ENCODE data around the gene AOAH. TPM values are rescaled to one million over a fixed set of nuclear protein-coding genes. Genes with fewer than 3 reads are reported as not detected.

Gene AOAH
- total RNA-seq, 1 experiment from 2014 or later = 0.39 TPM

DNA sequence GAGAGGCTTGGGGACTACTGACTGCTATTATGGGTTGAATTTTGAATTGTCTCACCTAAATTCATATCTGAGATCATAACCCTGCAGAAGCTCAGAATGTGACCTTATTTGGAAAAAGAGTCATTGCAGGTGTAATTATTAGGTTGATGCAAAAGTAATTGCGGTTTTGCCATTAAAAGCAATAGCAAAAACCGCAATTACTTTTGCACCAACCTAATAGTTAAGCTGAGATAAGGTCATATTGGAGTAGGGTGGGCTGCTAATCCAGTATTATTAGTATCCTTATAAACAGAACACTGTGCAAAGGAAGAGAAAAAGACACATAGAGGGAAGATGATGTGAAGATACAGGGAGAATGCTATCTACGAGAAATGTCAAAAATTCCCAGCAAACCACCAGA lies 82.3 kb downstream of the AOAH start:
- TF ChIP-seq, protein P1, sequence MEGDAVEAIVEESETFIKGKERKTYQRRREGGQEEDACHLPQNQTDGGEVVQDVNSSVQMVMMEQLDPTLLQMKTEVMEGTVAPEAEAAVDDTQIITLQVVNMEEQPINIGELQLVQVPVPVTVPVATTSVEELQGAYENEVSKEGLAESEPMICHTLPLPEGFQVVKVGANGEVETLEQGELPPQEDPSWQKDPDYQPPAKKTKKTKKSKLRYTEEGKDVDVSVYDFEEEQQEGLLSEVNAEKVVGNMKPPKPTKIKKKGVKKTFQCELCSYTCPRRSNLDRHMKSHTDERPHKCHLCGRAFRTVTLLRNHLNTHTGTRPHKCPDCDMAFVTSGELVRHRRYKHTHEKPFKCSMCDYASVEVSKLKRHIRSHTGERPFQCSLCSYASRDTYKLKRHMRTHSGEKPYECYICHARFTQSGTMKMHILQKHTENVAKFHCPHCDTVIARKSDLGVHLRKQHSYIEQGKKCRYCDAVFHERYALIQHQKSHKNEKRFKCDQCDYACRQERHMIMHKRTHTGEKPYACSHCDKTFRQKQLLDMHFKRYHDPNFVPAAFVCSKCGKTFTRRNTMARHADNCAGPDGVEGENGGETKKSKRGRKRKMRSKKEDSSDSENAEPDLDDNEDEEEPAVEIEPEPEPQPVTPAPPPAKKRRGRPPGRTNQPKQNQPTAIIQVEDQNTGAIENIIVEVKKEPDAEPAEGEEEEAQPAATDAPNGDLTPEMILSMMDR (conservative IDR thresholded peaks at IDR 0.05) = no peak
- H3T11ph ChIP-seq (ENCODE audit: low read length) = no peak overlapping the region

More for the DNA sequence above, 82.3 kb downstream of the AOAH start:
- no peak overlapping the region for H3K18ac ChIP-seq (ENCODE audit: insufficient read length, low read depth, low read length)
- H3K4me2 ChIP-seq (ENCODE audit: insufficient read depth, insufficient read length, low read length) = no peak overlapping the region
- H3K14ac ChIP-seq (ENCODE audit: insufficient read depth, low read length) = no peak overlapping the region
- H3K27ac Mint-ChIP-seq = no peak overlapping the region
- no peak overlapping the region for H2BK20ac ChIP-seq (ENCODE audit: low read depth, low read length, poor library complexity, severe bottlenecking)
- H2AK5ac ChIP-seq (ENCODE audit: insufficient read length, low read length) = no peak overlapping the region
- H4K20me1 ChIP-seq (ENCODE audit: control insufficient read depth, insufficient read depth, insufficient read length) = no peaks in the 10 kb centered on the region
- no peak overlapping the region for H3K23ac ChIP-seq (ENCODE audit: insufficient read length, low read depth, low read length)
- no peak overlapping the region for H3K4me3 Mint-ChIP-seq
- H2BK120ac ChIP-seq (ENCODE audit: low read depth, low read length, poor library complexity, severe bottlenecking) = no peak overlapping the region
- no peaks in the 10 kb centered on the region for H3K79me2 ChIP-seq (ENCODE audit: insufficient read depth, low read length)
- no peak overlapping the region for H4K8ac ChIP-seq (replicated peaks; ENCODE audit: insufficient read length, low read depth, low read length)
- peaks cover 7% of the 10 kb centered on the region; the same call in 1 of the 2 replicates for H3K4me1 ChIP-seq (ENCODE audit: insufficient read depth, low read length)
- no peak overlapping the region for H4K91ac ChIP-seq (ENCODE audit: insufficient read length, low read depth, low read length)
- no peak overlapping the region for H2AFZ ChIP-seq (ENCODE audit: low read length)
- H2BK15ac ChIP-seq (ENCODE audit: low read depth, low read length) = no peak overlapping the region
- no peak overlapping the region for H2BK5ac ChIP-seq (ENCODE audit: insufficient read length, low read length)
- H3K9me3 Mint-ChIP-seq = no peaks in the 10 kb centered on the region
- no peak overlapping the region for H4K5ac ChIP-seq (ENCODE audit: insufficient read length, low read depth, low read length)
- no peak overlapping the region for H2BK12ac ChIP-seq (ENCODE audit: insufficient read length, low read depth, low read length)
- H3K27me3 ChIP-seq (ENCODE audit: insufficient read depth, low read length) = no peaks in the 10 kb centered on the region
- no peak overlapping the region for H3K27ac ChIP-seq (ENCODE audit: insufficient read length, low read depth, low read length)
- H3K9me3 ChIP-seq (ENCODE audit: control insufficient read depth, low read depth, low read length) = no peaks in the 10 kb centered on the region
- no peaks in the 10 kb centered on the region for H3K23me2 ChIP-seq (ENCODE audit: insufficient read length, low read depth, low read length, poor library complexity, severe bottlenecking)
- no peaks in the 10 kb centered on the region; the same call in 1 of the 2 replicates for H3K27me3 Mint-ChIP-seq (ENCODE audit: low read depth)
- H3K4me1 Mint-ChIP-seq = peaks cover 44% of the 10 kb centered on the region in 2 experiments
- no peak for DNase-seq
- WGBS (ENCODE audit: extremely low coverage, insufficient read length, low lambda C conversion rate) = no CpG with 5 or more reads among the region's 3 CpGs
- no peaks in the 10 kb centered on the region for H3K79me1 ChIP-seq (ENCODE audit: insufficient read depth, low read depth, low read length, poor library complexity, severe bottlenecking)
- no peaks in the 10 kb centered on the region for H3K36me3 Mint-ChIP-seq (ENCODE audit: insufficient read depth in 1 of 3, low read depth in 3 of 3)
- H3K4ac ChIP-seq (ENCODE audit: low read depth, low read length) = no peak overlapping the region
- H3K56ac ChIP-seq (ENCODE audit: insufficient read length, low read depth, low read length) = no peak overlapping the region
- no peak overlapping the region for H3K9ac ChIP-seq (ENCODE audit: extremely low read depth, insufficient read length, low read length)

All from H9 (cell line).